Endodermal cell (in vitro differentiated cells): ENCODE results near the gene GNAO1. TPM values are rescaled to one million over a fixed set of nuclear protein-coding genes. Genes with fewer than 3 reads are reported as not detected.

Experiments used
- DNase-seq: peaks from one replicate; pipeline ENCODE4 v3.0.0-alpha.2; 2017
- H3K27ac ChIP-seq: 2 replicates; pipeline ENCODE4 v1.5.1; 2013; ENCODE audit warnings: mild to moderate bottlenecking, low read depth, low read length, moderate library complexity
- H3K27me3 ChIP-seq: 2 replicates; pipeline ENCODE4 v1.6.1; 2013; ENCODE audit warnings: mild to moderate bottlenecking, low read length, moderate library complexity; ENCODE audit not compliant: insufficient read depth, control insufficient read depth, poor library complexity, severe bottlenecking
- H3K36me3 ChIP-seq: 2 replicates; pipeline ENCODE4 v1.7.0; 2013; ENCODE audit warnings: mild to moderate bottlenecking, low read length, moderate library complexity; ENCODE audit not compliant: control insufficient read depth, insufficient read depth
- H3K4me1 ChIP-seq: one replicate; pipeline ENCODE4 v1.7.0; 2013; ENCODE audit warnings: low read length; ENCODE audit not compliant: control insufficient read depth, insufficient read depth
- H3K4me3 ChIP-seq: 2 replicates; pipeline ENCODE4 v1.5.1; 2013; ENCODE audit warnings: mild to moderate bottlenecking, low read length, moderate library complexity
- H3K9ac ChIP-seq: 2 replicates; pipeline ENCODE4 v1.6.1; 2013; ENCODE audit warnings: mild to moderate bottlenecking, low read length, moderate library complexity; ENCODE audit not compliant: poor library complexity, severe bottlenecking; ENCODE audit errors: extremely low read depth
- H3K9me3 ChIP-seq: 2 replicates; pipeline ENCODE4 v1.6.1; 2013; ENCODE audit warnings: mild to moderate bottlenecking, low read length, moderate library complexity; ENCODE audit not compliant: control insufficient read depth
- H3K27ac Mint-ChIP-seq: 2 replicates; pipeline ENCODE4 v1.8.0; 2020; ENCODE audit warnings: mixed read lengths
- H3K27me3 Mint-ChIP-seq: 2 replicates; pipeline ENCODE4 v1.8.0; 2021; ENCODE audit warnings: mild to moderate bottlenecking, mixed read lengths; ENCODE audit not compliant: insufficient read depth
- H3K36me3 Mint-ChIP-seq: 2 replicates; pipeline ENCODE4 v1.8.0; 2020; ENCODE audit warnings: low read depth, mixed read lengths
- H3K4me1 Mint-ChIP-seq: 2 replicates; pipeline ENCODE4 v1.8.0; 2020; ENCODE audit warnings: mixed read lengths
- H3K4me3 Mint-ChIP-seq: 2 replicates; pipeline ENCODE4 v1.8.0; 2020; ENCODE audit warnings: mild to moderate bottlenecking, moderate library complexity, mixed read lengths
- H3K9me3 Mint-ChIP-seq: 2 replicates; pipeline ENCODE4 v1.8.0; 2020; ENCODE audit warnings: mild to moderate bottlenecking, mixed read lengths
- CTCF ChIP-seq: fragments of 200-600 bp; sonication (generic); conservative IDR thresholded peaks from 2 replicates; pipeline ENCODE4 v1.5.0; 2021; ENCODE audit warnings: antibody characterized with exemption, mild to moderate bottlenecking
- WGBS, 2 experiments: methylation state at CpG; one replicate each; pipeline versions ENCODE4 v1.1.5 to v1.1.7; 2013; ENCODE audit warnings: missing lambda C conversion rate in 2 of 2, mixed read lengths in 1 of 2; ENCODE audit not compliant: insufficient coverage in 1 of 2, insufficient read length in 1 of 2; 5-methylcytosine and 5-hydroxymethylcytosine counted together
- total RNA-seq, 2 donors: library from RNA; stranded (reverse); fragmentation: NEBNext Ultra II Directional in 1 of 2; extraction: Animal tissue kit (Norgen Biotek cat#: 25700) in 1 of 2; gene quantifications; 2 replicates in 1 of 2; 3 replicates in 1 of 2; pipeline ENCODE4 v1.2.1, GENCODE V29; 2021

The GNAO1 gene
- total RNA-seq, 2 donors from 2014 or later, result 2.7 to 7.1 TPM

- Histone ChIP-seq H3K9me3 (no peaks in the 10 kb centered on the region), H3K4me3 (no peak overlapping the region), H3K4me1 (no peaks in the 10 kb centered on the region), H3K36me3 (no peaks in the 10 kb centered on the region), H3K9ac (no peak overlapping the region), H3K27me3 (no peaks in the 10 kb centered on the region), H3K27ac (no peak overlapping the region)
- WGBS, 2 experiments, result 84 to 95% methylated on average over 6 of the region's 6 CpGs
- no peak for TF ChIP-seq CTCF
- Mint-ChIP-seq H3K4me3 (no peak overlapping the region), H3K9me3 (no peaks in the 10 kb centered on the region), H3K36me3 (no peaks in the 10 kb centered on the region), H3K4me1 (no peaks in the 10 kb centered on the region), H3K27me3 (no peaks in the 10 kb centered on the region), H3K27ac (no peak overlapping the region)
- no peak for DNase-seq
Measured at GRCh38 chr16:56327929-56328258, 136.6 kb downstream of the GNAO1 start.

- no peaks in the 10 kb centered on the region for H3K9me3 Mint-ChIP-seq
- no peak for DNase-seq
- no peak overlapping the region for H3K4me3 ChIP-seq
- 90 to 92% methylated on average over 14 to 22 of the region's 22 CpGs for WGBS, 2 experiments
- H3K4me3 Mint-ChIP-seq, result no peak overlapping the region
- no peak overlapping the region for H3K27ac Mint-ChIP-seq
- no peaks in the 10 kb centered on the region for H3K9me3 ChIP-seq
- no peaks in the 10 kb centered on the region for H3K27me3 Mint-ChIP-seq
- no peaks in the 10 kb centered on the region for H3K36me3 Mint-ChIP-seq
- no peak overlapping the region for H3K27ac ChIP-seq
- no peaks in the 10 kb centered on the region for H3K4me1 ChIP-seq
- H3K27me3 ChIP-seq, result no peaks in the 10 kb centered on the region
- no peak overlapping the region for H3K9ac ChIP-seq
- no peaks in the 10 kb centered on the region for H3K36me3 ChIP-seq
- no peaks in the 10 kb centered on the region for H3K4me1 Mint-ChIP-seq
- no peak for TF ChIP-seq CTCF
Measured at GRCh38 chr16:56328276-56329022, 137.2 kb downstream of the GNAO1 start.

GRCh38 chr16:56329887-56330286, 138.6 kb downstream of the GNAO1 start:
- Mint-ChIP-seq H3K9me3 (no peaks in the 10 kb centered on the region), H3K4me3 (no peak overlapping the region), H3K27me3 (no peaks in the 10 kb centered on the region), H3K27ac (no peak overlapping the region), H3K36me3 (no peaks in the 10 kb centered on the region), H3K4me1 (no peaks in the 10 kb centered on the region)
- H3K4me3 ChIP-seq, result no peak overlapping the region
- no peaks in the 10 kb centered on the region for H3K27me3 ChIP-seq
- no peak for TF ChIP-seq CTCF
- H3K27ac ChIP-seq, result no peak overlapping the region
- 91 to 93% methylated on average over 4 to 9 of the region's 9 CpGs for WGBS, 2 experiments
- no peaks in the 10 kb centered on the region for H3K4me1 ChIP-seq
- DNase-seq, result no peak
- no peaks in the 10 kb centered on the region for H3K36me3 ChIP-seq
- no peak overlapping the region for H3K9ac ChIP-seq
- H3K9me3 ChIP-seq, result no peaks in the 10 kb centered on the region
